ENCODE measurements around the gene RAG2. TPM values are rescaled to one million over a fixed set of nuclear protein-coding genes. Genes with fewer than 3 reads are reported as not detected.

RAG2 gene
- total and polyA plus RNA-seq, 10 of the 15 experiments (the other 5 are each of a cell fraction or from before 2014, with no cell fraction given), result not detected

DNA sequence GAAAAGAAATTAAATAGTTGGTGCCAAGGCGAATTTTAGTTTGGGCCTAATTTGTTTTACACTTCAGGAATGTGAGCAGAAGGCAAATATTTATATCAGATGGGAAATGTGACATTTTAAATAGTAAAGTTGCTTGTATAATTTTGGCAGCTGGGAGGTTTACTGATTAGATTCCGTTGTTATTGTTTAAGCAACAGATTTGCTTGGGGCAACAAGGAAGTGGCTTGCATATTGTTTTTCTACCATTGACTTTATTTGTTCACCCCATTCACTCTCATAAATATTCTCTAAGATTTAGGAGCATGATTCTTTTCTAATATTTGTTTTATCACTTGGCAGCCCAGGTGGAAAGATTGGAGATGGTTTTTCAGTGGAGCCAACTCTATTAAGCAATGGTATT lies 40.5 kb upstream of the RAG2 start:
- POLR2A ChIA-PET, result no interaction called here
- SMC1A ChIA-PET (ENCODE audit: uncharacterized antibody, unreplicated experiment), result no interaction called here
- Histone ChIP-seq H3K79me2 (ENCODE audit: control insufficient read depth, insufficient read depth, low read length) (no peaks in the 10 kb centered on the region), H3K4me1 (ENCODE audit: control insufficient read depth, insufficient read depth, low read length) (no peaks in the 10 kb centered on the region), H3K9ac (ENCODE audit: control insufficient read depth, insufficient read depth, low read length) (no peak overlapping the region), H3K27me3 (replicated peaks in 1 of 2; ENCODE audit: control insufficient read depth in 2 of 2, insufficient read depth in 2 of 2, low read length in 1 of 2) (no peaks in the 10 kb centered on the region), H3K9me3 (replicated peaks; ENCODE audit: control insufficient read depth, insufficient read depth, low read length) (no peaks in the 10 kb centered on the region; the same call in 2 of the 3 replicates), H3K27ac (ENCODE audit: control insufficient read depth, insufficient read depth) (no peak overlapping the region), H3K4me2 (ENCODE audit: control insufficient read depth, insufficient read depth) (no peak overlapping the region), H4K20me1 (ENCODE audit: control insufficient read depth, insufficient read depth) (no peaks in the 10 kb centered on the region), H3K36me3 (ENCODE audit: control insufficient read depth in 2 of 2, insufficient read depth in 2 of 2, low read length in 1 of 2) (no peaks in the 10 kb centered on the region), H3K4me3 (no peak overlapping the region), H2AFZ (ENCODE audit: control insufficient read depth, low read depth, low read length) (no peak overlapping the region)
- RAD21 ChIA-PET (ENCODE audit: unreplicated experiment), result no interaction called here
- no peak for ATAC-seq
- TF ChIP-seq ASH2L (IDR thresholded peaks at IDR 0.05; ENCODE audit: borderline replicate concordance, low read depth) (no peak), KLF5 (IDR thresholded peaks at IDR 0.05; ENCODE audit: partially characterized antibody) (no peak), MTA2 (IDR thresholded peaks at IDR 0.05; ENCODE audit: low read depth) (no peak), ZSCAN29 (IDR thresholded peaks at IDR 0.05) (no peak), POLR2AphosphoS5 (IDR thresholded peaks at IDR 0.05; ENCODE audit: low read length) (no peak), SRF (IDR thresholded peaks at IDR 0.05; ENCODE audit: low read depth in 2 of 2, low read length in 2 of 2) (no peak), EP300 (IDR thresholded peaks at IDR 0.05; ENCODE audit: borderline replicate concordance in 1 of 2, control insufficient read depth in 1 of 2, low read depth in 2 of 2, low read length in 2 of 2) (no peak), SUZ12 (IDR thresholded peaks at IDR 0.05; ENCODE audit: unreplicated experiment) (no peak), YY1 (IDR thresholded peaks at IDR 0.05; ENCODE audit: low read depth, low read length) (no peak)
- TF ChIP-seq, protein P1, sequence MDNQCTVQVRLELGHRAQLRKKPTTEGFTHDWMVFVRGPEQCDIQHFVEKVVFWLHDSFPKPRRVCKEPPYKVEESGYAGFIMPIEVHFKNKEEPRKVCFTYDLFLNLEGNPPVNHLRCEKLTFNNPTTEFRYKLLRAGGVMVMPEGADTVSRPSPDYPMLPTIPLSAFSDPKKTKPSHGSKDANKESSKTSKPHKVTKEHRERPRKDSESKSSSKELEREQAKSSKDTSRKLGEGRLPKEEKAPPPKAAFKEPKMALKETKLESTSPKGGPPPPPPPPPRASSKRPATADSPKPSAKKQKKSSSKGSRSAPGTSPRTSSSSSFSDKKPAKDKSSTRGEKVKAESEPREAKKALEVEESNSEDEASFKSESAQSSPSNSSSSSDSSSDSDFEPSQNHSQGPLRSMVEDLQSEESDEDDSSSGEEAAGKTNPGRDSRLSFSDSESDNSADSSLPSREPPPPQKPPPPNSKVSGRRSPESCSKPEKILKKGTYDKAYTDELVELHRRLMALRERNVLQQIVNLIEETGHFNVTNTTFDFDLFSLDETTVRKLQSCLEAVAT (IDR thresholded peaks at IDR 0.05), result no peak
- TF ChIP-seq, protein P2, sequence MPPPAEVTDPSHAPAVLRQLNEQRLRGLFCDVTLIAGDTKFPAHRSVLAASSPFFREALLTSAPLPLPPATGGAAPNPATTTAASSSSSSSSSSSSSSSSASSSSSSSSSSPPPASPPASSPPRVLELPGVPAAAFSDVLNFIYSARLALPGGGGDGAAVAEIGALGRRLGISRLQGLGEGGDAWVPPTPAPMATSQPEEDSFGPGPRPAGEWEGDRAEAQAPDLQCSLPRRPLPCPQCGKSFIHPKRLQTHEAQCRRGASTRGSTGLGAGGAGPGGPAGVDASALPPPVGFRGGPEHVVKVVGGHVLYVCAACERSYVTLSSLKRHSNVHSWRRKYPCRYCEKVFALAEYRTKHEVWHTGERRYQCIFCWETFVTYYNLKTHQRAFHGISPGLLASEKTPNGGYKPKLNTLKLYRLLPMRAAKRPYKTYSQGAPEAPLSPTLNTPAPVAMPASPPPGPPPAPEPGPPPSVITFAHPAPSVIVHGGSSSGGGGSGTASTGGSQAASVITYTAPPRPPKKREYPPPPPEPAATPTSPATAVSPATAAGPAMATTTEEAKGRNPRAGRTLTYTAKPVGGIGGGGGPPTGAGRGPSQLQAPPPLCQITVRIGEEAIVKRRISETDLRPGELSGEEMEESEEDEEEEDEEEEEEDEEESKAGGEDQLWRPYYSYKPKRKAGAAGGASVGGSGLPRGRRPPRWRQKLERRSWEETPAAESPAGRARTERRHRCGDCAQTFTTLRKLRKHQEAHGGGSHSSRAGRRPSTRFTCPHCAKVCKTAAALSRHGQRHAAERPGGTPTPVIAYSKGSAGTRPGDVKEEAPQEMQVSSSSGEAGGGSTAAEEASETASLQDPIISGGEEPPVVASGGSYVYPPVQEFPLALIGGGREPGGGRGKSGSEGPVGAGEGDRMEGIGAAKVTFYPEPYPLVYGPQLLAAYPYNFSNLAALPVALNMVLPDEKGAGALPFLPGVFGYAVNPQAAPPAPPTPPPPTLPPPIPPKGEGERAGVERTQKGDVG (CRISPR knock-in tag; IDR thresholded peaks at IDR 0.05), result no peak
- TF ChIP-seq, protein P3, sequence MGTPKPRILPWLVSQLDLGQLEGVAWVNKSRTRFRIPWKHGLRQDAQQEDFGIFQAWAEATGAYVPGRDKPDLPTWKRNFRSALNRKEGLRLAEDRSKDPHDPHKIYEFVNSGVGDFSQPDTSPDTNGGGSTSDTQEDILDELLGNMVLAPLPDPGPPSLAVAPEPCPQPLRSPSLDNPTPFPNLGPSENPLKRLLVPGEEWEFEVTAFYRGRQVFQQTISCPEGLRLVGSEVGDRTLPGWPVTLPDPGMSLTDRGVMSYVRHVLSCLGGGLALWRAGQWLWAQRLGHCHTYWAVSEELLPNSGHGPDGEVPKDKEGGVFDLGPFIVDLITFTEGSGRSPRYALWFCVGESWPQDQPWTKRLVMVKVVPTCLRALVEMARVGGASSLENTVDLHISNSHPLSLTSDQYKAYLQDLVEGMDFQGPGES (IDR thresholded peaks at IDR 0.05), result no peak
- intact Hi-C loops (cut with micrococcal nuclease; ENCODE audit: unreplicated experiment) (no loop called here), in situ Hi-C loops (cut with MboI) (no loop called here)
- FAIRE-seq, result no peak
- WGBS (ENCODE audit: insufficient coverage, insufficient replicate concordance, low lambda C conversion rate, missing lambda C conversion rate), result 0% methylated on average over 2 of the region's 2 CpGs
- CTCF ChIA-PET, result no interaction called here
- DNase-seq (ENCODE audit: low read depth, low spot score), result no peak
- BruUV-seq (replicated peaks), result no TSS peak
